SJSA1 (cell line): Measurements from ENCODE around the gene TBX15. TPM values are rescaled to one million over a fixed set of nuclear protein-coding genes. Genes with fewer than 3 reads are reported as not detected.
"Not testable (repeated sequence)": the region's sequence is repeated elsewhere in the genome, so short reads cannot be mapped to it uniquely, and the experiment has no call there.

ENCODE experiments used
- DNase-seq, 2 experiments: peaks; one replicate each; pipeline ENCODE4 v3.0.0-alpha.2; 2015 to 2020; ENCODE audit warnings: low spot score in 2 of 2, low read depth in 1 of 2
- H3K27ac ChIP-seq: fragments of 250-450 bp; sonication (Bioruptor Pico); 2 replicates; pipeline ENCODE4 v1.5.1; 2020; ENCODE audit warnings: mild to moderate bottlenecking, moderate library complexity
- H3K27me3 ChIP-seq: fragments of 250-450 bp; sonication (Bioruptor Pico); replicated peaks from 2 replicates; pipeline ENCODE4 v1.5.1; 2020; ENCODE audit warnings: mild to moderate bottlenecking, moderate library complexity
- H3K36me3 ChIP-seq: fragments of 250-450 bp; sonication (Bioruptor Pico); 2 replicates; pipeline ENCODE4 v1.5.1; 2020; ENCODE audit warnings: mild to moderate bottlenecking
- H3K4me1 ChIP-seq: fragments of 250-450 bp; sonication (Bioruptor Pico); replicated peaks from 2 replicates; pipeline ENCODE4 v1.6.1; 2021; ENCODE audit warnings: mild to moderate bottlenecking
- H3K4me3 ChIP-seq: fragments of 250-450 bp; sonication (Bioruptor Pico); 2 replicates; pipeline ENCODE4 v1.5.1; 2020; ENCODE audit warnings: mild to moderate bottlenecking
- H3K9me3 ChIP-seq: fragments of 250-450 bp; sonication (Bioruptor Pico); replicated peaks from 2 replicates; pipeline ENCODE4 v1.5.1; 2020; ENCODE audit warnings: mild to moderate bottlenecking
- total RNA-seq: library from RNA; depleted of rRNA; stranded (reverse); fragments of >200 nt; shearing (Covaris generic); gene quantifications from 2 replicates; pipeline ENCODE4 v1.2.3, GENCODE V29; 2014

TBX15 gene
- total RNA-seq, 1 experiment from 2014 or later: 31.0 TPM

DNA sequence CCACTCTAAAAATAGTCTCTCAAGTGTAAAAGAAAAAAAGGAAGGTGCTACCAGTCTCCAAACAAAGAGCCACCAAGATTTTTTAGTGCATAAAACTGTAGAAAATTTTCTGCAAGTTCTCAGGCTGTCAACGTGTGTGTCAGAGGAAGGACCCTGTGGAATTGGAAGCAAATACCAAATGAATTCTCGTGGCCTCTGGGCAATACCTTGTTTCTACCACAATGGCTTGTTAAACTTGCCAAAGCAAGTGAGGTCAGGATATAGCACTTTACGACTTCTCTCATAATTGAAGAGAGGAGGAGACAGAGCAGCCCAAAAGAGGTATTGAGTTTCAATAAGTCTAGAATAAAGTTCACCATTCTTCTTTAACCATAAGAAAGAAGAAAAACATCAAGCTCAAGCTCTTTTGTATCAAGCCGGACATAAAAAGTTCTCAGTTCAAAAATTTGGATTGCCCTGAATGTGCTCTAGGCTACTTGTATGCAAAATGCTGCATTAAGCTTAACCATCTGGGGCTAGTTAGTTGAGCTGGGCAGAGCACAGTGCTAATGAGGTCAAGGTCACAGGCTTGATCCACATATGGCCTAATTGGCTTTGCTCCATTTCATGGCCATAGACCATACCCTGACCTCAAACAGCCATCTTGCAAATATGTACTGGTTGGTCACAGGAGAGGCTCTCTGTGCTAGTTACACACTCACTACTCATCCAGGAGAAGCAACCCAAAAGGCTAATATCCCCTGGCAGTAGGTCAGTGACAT, 60.5 kb downstream of the TBX15 start:
- H3K4me3 ChIP-seq: no peak overlapping the region
- H3K27ac ChIP-seq: no peak overlapping the region
- H3K4me1 ChIP-seq: 0 out of 2 replicates have a peak, but pooled peaks cover 4% of the 10 kb centered on the region
- H3K27me3 ChIP-seq: no peaks in the 10 kb centered on the region
- no peak for DNase-seq
- H3K9me3 ChIP-seq: no peaks in the 10 kb centered on the region
- peaks cover 93% of the 10 kb centered on the region for H3K36me3 ChIP-seq

DNA sequence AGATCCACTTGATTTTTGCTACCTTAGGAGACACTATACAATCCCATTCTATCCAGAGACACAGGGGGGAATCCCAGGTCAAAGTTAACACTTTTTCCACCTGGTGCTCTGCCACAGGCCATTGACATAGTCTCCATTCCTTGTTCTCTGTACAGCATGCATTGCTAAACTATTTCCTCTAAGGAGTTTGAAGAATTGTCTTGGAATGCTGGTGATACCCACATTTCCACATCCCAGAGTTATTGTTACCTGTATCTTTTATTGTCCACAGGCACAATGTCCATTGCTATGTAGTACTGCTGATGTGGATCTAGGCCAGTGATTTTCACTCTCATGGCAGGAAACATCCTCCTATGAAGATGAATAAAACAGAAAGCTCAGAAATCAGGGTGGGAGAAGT, 61.9 kb downstream of the TBX15 start:
- H3K27me3 ChIP-seq: no peaks in the 10 kb centered on the region
- no peak for DNase-seq
- no peak overlapping the region for H3K27ac ChIP-seq
- H3K4me1 ChIP-seq: 0 out of 2 replicates have a peak, but pooled peaks cover 4% of the 10 kb centered on the region
- no peaks in the 10 kb centered on the region for H3K9me3 ChIP-seq
- H3K4me3 ChIP-seq: no peak overlapping the region
- peaks cover 100% of the 10 kb centered on the region for H3K36me3 ChIP-seq

DNA sequence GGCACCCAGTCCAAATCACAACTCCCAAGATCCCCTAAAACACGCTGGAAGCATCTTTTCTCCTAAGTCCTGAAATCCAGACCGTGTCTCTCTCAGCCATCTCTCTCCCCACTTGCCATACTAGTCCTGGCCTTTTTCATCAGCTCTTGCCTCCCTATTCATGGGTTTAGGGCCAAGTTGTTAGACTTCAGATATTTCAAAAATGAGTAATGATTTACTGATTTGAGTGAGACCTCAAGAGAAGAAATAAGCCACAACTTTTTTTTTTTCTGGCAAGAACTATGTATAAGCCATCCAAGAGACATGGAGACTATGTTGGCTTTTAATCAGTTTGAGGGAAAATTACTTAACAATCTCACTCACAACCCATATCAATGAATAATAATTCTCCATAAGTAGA, 62.5 kb downstream of the TBX15 start:
- Histone ChIP-seq H3K4me3 (no peak overlapping the region), H3K27ac (no peak overlapping the region), H3K36me3 (peaks cover 100% of the 10 kb centered on the region), H3K9me3 (no peaks in the 10 kb centered on the region), H3K4me1 (peaks cover 5% of the 10 kb centered on the region), H3K27me3 (no peaks in the 10 kb centered on the region)
- DNase-seq: no peak

DNA sequence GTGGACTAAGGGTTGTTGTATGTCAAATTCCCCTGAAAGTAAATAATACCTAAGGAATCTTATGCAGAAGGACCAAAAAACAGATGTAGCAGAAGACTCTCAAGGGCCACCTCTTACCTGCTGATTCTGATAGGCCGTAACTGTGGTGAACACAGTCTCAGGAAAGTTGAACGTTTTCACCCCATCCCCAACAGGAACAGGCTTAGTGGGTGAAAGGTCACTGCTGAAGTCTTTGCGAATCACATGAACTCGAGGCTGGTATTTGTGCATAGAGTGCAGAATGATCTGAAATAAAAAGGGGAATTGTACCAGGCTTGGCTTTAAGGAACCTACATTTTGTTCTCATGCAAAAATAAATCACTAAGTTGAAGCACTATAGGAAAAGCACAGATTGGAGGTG, 64.8 kb downstream of the TBX15 start:
- H3K9me3 ChIP-seq: no peaks in the 10 kb centered on the region
- peaks cover 13% of the 10 kb centered on the region for H3K4me1 ChIP-seq
- H3K36me3 ChIP-seq: peaks cover 98% of the 10 kb centered on the region
- H3K27ac ChIP-seq: no peak overlapping the region
- DNase-seq: no peak
- H3K27me3 ChIP-seq: no peaks in the 10 kb centered on the region
- H3K4me3 ChIP-seq: no peak overlapping the region

DNA sequence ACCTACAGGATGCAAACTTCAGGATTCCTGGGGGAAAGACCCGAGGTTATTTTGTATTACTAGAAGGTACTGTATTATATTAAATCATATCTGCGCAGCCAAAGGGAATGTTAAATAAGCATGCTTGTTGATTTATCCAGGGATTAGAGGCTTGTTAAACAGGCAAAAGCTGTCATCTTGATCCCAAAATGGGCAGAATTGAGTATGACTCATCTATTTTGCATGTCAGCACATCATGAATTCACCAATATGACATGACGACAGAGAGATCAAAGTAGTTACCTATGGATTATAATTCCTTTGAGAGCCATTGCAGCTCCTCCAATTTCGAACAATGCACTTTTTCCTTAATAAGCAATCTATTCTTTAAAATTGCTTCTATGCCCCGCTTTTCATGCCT, 66.1 kb downstream of the TBX15 start:
- no peaks in the 10 kb centered on the region for H3K27me3 ChIP-seq
- H3K4me1 ChIP-seq: peaks cover 9% of the 10 kb centered on the region
- no peak overlapping the region for H3K27ac ChIP-seq
- H3K9me3 ChIP-seq: no peaks in the 10 kb centered on the region
- no peak for DNase-seq
- peaks cover 98% of the 10 kb centered on the region for H3K36me3 ChIP-seq
- H3K4me3 ChIP-seq: no peak overlapping the region

DNA sequence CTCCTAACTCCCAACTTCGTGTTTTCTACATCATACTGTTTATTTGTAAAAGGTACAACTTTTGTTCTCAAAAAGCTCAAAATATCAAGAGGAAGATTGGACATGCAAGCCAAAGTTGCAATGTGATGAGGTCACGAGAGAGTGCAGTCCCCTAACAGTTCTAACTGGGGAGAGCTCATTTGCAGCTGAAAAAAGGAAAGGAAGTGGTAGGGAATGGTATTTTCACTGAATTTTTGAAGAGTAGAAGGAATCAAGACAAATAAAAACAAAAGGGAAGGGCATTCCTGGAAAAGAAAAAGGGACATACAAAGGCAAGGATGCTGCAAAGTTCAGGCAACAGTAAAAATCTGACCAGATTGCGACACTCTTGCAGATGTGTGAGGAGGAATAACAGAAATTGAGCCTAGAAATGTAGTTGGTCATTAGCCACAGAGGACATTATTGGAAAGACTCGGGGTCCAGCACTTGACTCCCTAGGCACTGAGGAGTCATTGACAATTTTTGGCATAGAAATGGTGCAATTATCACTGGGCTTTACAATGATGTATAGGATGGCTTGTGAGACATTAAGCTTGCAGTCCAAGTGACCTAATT, 67.9 kb downstream of the TBX15 start:
- DNase-seq: peak in 1 of 2 experiments; percentile 20
- Histone ChIP-seq H3K36me3 (peaks cover 96% of the 10 kb centered on the region), H3K27me3 (no peaks in the 10 kb centered on the region), H3K4me1 (peaks cover 9% of the 10 kb centered on the region), H3K9me3 (no peaks in the 10 kb centered on the region; the same call in 1 of the 2 replicates), H3K27ac (no peak overlapping the region), H3K4me3 (no peak overlapping the region)

DNA sequence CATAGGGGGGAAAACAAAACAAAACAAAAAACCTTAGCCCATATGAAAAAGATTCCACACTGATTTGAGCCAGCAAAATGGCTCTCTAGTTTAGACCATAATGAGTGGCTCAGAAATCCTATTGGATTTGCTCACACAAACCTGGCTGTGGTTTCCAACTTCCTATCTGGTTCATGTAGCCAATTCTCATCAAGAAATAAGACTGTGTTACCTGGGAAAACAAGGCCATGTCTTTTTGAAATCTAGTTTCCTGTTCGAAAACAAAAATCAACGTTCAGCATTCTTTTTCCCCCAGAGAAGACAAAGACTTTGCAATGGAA, 69.2 kb downstream of the TBX15 start:
- Histone ChIP-seq H3K9me3 (no peaks in the 10 kb centered on the region; the same call in 1 of the 2 replicates), H3K4me3 (no peak overlapping the region), H3K4me1 (peaks cover 9% of the 10 kb centered on the region), H3K27ac (no peak overlapping the region), H3K27me3 (no peaks in the 10 kb centered on the region), H3K36me3 (peaks cover 96% of the 10 kb centered on the region)
- DNase-seq: no peak

DNA sequence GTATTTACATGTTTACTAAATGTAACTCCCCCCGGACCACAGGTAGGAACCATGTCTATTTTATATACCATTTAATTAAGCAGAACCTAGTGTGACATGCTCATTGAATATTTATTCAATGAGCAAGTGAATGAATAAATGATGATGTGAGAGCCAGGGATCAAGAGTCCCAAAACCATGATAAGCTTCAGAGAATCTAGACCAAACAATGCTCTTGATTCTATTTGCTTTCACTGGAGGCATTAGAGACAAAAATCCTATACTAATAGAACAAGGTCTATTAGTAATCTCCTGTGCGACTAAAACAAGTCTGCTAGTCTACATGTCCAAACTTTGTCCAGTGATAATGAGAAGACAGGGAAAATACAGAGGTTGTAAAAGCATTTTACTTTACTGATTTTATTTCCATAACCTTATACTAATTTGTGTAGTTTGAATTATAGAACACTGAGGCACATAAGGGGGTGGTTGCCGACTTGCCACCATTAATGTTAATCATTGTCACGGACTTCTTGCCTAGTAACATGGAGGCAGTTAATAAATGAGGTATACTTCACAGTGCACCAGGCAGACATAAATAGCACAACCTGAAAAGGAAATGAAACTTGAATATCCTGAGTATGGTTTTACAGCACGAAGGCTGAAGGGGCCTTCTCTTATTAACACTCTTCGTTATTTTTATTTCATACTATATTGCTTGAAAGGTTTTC, 69.8 kb downstream of the TBX15 start:
- peaks cover 96% of the 10 kb centered on the region for H3K36me3 ChIP-seq
- no peak for DNase-seq
- H3K27me3 ChIP-seq: no peaks in the 10 kb centered on the region

DNA sequence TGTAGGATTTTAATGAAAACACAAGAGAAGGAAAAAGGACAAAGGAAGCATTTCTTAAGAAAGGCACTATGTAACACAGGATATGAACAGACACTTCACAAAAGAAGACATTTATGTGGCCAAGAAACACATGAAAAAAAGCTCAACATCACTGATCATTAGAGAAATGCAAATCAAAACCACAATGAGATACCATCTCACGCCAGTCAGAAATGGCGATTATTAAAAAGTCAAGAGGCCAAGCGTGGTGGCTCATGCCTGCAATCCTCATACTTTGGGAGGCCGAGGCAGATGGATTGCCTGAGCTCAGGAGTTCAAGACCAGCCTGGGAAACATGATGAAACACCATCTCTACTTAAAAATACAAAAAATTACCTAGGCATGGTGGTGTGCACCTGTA, 71.8 kb downstream of the TBX15 start:
- H3K4me3 ChIP-seq, H3K27ac ChIP-seq, H3K4me1 ChIP-seq, H3K27me3 ChIP-seq, H3K9me3 ChIP-seq, DNase-seq: not testable (repeated sequence)
- H3K36me3 ChIP-seq: peaks cover 94% of the 10 kb centered on the region

More for the DNA sequence above, 69.8 kb downstream of the TBX15 start:
- H3K4me1 ChIP-seq: peaks cover 9% of the 10 kb centered on the region
- no peaks in the 10 kb centered on the region; the same call in 1 of the 2 replicates for H3K9me3 ChIP-seq
- H3K4me3 ChIP-seq: no peak overlapping the region
- H3K27ac ChIP-seq: no peak overlapping the region

DNA sequence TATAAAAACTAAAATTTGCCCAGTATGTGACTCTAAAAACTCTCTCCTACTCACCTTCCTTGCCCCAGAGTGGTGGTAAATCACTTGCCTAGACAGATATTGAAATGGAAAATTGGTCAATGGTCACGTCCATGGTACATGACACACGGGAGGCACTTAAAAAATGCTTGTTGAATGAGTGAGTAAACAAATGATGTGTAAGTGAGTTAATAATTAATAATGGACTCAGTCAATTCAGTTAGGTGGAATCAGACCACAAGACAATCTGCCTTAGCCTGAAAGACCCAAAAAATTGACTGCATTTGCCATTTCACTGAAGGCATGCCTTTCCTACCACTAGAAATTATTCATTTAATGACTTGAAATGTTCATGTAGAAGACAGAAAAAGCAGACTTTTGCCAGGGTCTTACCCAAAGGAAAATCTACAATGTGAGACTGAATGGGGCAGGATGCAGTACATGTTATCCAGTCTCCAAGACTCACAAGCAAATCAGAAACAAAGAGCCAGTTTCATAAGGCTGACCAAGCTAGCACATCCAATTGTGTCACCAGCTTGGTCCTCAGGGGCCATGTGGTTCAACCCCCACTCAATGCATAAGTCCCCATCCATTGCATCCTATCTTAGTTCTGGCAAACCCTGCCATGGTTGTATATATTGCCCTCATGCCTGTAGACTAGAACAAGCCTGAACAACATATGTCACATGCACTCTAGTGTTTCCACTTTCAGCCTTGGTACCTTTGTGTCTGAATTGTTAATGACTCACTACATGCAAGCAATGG, 73.6 kb downstream of the TBX15 start:
- Histone ChIP-seq H3K27me3 (no peaks in the 10 kb centered on the region), H3K36me3 (peaks cover 96% of the 10 kb centered on the region), H3K4me3 (no peak overlapping the region), H3K4me1 (no peaks in the 10 kb centered on the region), H3K27ac (no peak overlapping the region), H3K9me3 (no peaks in the 10 kb centered on the region; the same call in 1 of the 2 replicates)
- no peak for DNase-seq

DNA sequence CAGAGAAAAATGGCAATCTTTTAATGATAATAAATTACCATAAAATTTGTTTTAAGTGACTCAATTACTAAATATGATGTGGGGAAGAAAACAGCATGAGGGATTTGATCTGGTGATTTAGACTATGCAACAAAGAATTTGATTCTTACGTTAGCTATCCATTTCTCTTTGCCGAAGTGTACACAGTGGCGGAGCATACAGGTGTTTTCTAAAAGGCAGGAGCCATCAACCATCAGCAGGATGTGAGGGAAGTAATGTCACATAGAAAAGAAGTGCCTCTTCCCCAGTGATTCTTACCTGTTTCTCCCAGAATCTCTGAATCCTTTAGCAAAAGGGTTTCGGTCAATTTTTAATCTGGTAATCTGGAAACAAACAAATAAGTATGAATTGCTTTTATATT, 74.3 kb downstream of the TBX15 start:
- Histone ChIP-seq H3K27me3 (no peaks in the 10 kb centered on the region), H3K9me3 (no peaks in the 10 kb centered on the region; the same call in 1 of the 2 replicates), H3K4me3 (no peak overlapping the region), H3K4me1 (no peaks in the 10 kb centered on the region), H3K36me3 (peaks cover 97% of the 10 kb centered on the region), H3K27ac (no peak overlapping the region)
- no peak for DNase-seq

DNA sequence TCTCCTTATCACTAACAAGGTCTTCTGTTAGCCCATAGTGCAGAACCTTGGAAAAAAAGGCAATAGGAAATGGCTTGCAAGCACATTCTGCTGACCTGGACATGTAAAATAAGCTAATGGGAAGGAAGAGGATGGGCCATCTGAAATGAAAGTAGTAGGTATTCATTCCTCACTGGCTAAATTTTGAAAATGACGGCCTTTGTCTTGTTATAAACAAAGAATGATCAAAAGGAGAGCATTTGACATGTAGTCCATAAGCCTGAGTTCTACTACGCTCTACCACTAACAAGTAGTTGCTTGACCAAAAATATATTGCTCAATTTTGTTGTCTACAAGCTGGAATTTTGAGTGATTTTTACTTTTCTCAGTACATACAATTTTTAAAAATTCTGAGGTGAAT, 75.6 kb downstream of the TBX15 start:
- Histone ChIP-seq H3K4me1 (no peaks in the 10 kb centered on the region), H3K4me3 (no peak overlapping the region), H3K9me3 (no peaks in the 10 kb centered on the region; the same call in 1 of the 2 replicates), H3K27me3 (no peaks in the 10 kb centered on the region), H3K36me3 (peaks cover 97% of the 10 kb centered on the region), H3K27ac (no peak overlapping the region)
- DNase-seq: no peak

DNA sequence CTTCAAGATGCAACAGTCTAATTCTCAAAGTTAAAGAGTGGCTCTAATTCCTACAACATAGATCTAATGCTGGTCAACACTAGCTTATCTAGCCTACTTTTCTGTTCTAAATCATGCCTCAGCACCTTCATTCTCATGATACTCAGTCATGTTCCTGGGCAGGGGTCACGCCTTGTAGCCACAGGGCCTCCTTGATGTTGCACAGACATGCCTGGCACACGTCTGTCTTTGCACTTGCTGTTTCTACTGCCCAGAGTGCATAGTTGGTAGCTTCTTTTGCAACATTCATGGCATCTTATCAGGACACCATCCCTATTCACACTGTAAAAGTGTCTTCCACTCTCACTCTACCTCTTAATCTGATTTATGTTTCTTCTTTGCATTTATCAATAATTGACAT, 76.6 kb downstream of the TBX15 start:
- Histone ChIP-seq H3K4me1 (no peaks in the 10 kb centered on the region), H3K9me3 (no peaks in the 10 kb centered on the region; the same call in 1 of the 2 replicates), H3K36me3 (peaks cover 98% of the 10 kb centered on the region), H3K27ac (no peak overlapping the region), H3K4me3 (no peak overlapping the region), H3K27me3 (no peaks in the 10 kb centered on the region)
- DNase-seq: no peak
